Measurements from ENCODE around the gene PHETA1.

Gene PHETA1

GRCh38 chr12:111362687-111363475 lies 6.0 kb downstream of the PHETA1 start:
- Histone ChIP-seq H3K9me3 (ENCODE audit: severe bottlenecking) (no peaks in the 10 kb centered on the region), H3K4me1 (ENCODE audit: insufficient read depth, poor library complexity, severe bottlenecking) (peaks cover 6% of the 10 kb centered on the region), H3K27me3 (ENCODE audit: insufficient read depth, poor library complexity, severe bottlenecking) (no peaks in the 10 kb centered on the region), H3K27ac (ENCODE audit: poor library complexity, severe bottlenecking) (no peak overlapping the region), H3K4me3 (ENCODE audit: severe bottlenecking) (no peak overlapping the region), H3K36me3 (ENCODE audit: low read depth) (no peaks in the 10 kb centered on the region)
- no peak for ATAC-seq (ENCODE audit: low read depth)
- TF ChIP-seq CTCF (IDR thresholded peaks at IDR 0.05; ENCODE audit: poor library complexity, severe bottlenecking): no peak
- no peak for DNase-seq (ENCODE audit: low spot score)

- Histone ChIP-seq H3K27me3 (ENCODE audit: insufficient read depth, poor library complexity, severe bottlenecking) (no peaks in the 10 kb centered on the region), H3K4me1 (ENCODE audit: insufficient read depth, poor library complexity, severe bottlenecking) (peaks cover 4% of the 10 kb centered on the region), H3K9me3 (ENCODE audit: severe bottlenecking) (no peaks in the 10 kb centered on the region), H3K4me3 (ENCODE audit: severe bottlenecking) (no peak overlapping the region), H3K36me3 (ENCODE audit: low read depth) (no peaks in the 10 kb centered on the region), H3K27ac (ENCODE audit: poor library complexity, severe bottlenecking) (no peak overlapping the region)
- ATAC-seq (ENCODE audit: low read depth) (peak; percentile 55), DNase-seq (ENCODE audit: low spot score) (no peak)
- TF ChIP-seq CTCF (IDR thresholded peaks at IDR 0.05; ENCODE audit: poor library complexity, severe bottlenecking): no peak
Measured at GRCh38 chr12:111361717-111362576, 6.9 kb downstream of the PHETA1 start.

- DNase-seq (ENCODE audit: low spot score) (no peak), ATAC-seq (ENCODE audit: low read depth) (no peak)
- H3K4me3 ChIP-seq (ENCODE audit: severe bottlenecking): no peak overlapping the region
- no peaks in the 10 kb centered on the region for H3K27me3 ChIP-seq (ENCODE audit: insufficient read depth, poor library complexity, severe bottlenecking)
- peaks cover 4% of the 10 kb centered on the region for H3K4me1 ChIP-seq (ENCODE audit: insufficient read depth, poor library complexity, severe bottlenecking)
- H3K9me3 ChIP-seq (ENCODE audit: severe bottlenecking): no peaks in the 10 kb centered on the region
- H3K36me3 ChIP-seq (ENCODE audit: low read depth): no peaks in the 10 kb centered on the region
- H3K27ac ChIP-seq (ENCODE audit: poor library complexity, severe bottlenecking): no peak overlapping the region
- TF ChIP-seq CTCF (IDR thresholded peaks at IDR 0.05; ENCODE audit: poor library complexity, severe bottlenecking): no peak
Measured at GRCh38 chr12:111361073-111361716, 7.7 kb downstream of the PHETA1 start.

- ATAC-seq (ENCODE audit: low read depth) (no peak), DNase-seq (ENCODE audit: low spot score) (no peak)
- no peak for TF ChIP-seq CTCF (IDR thresholded peaks at IDR 0.05; ENCODE audit: poor library complexity, severe bottlenecking)
- Histone ChIP-seq H3K27me3 (ENCODE audit: insufficient read depth, poor library complexity, severe bottlenecking) (no peaks in the 10 kb centered on the region), H3K27ac (ENCODE audit: poor library complexity, severe bottlenecking) (no peak overlapping the region), H3K36me3 (ENCODE audit: low read depth) (no peaks in the 10 kb centered on the region), H3K4me3 (ENCODE audit: severe bottlenecking) (no peak overlapping the region), H3K4me1 (ENCODE audit: insufficient read depth, poor library complexity, severe bottlenecking) (peaks cover 4% of the 10 kb centered on the region), H3K9me3 (ENCODE audit: severe bottlenecking) (no peaks in the 10 kb centered on the region)
Measured at GRCh38 chr12:111360325-111360930, 8.5 kb downstream of the PHETA1 start.

Data from RWPE2 (cell line).